Glutamatergic neuron (in vitro differentiated cells): ENCODE data around the gene COX17. TPM values are rescaled to one million over a fixed set of nuclear protein-coding genes. Genes with fewer than 3 reads are reported as not detected.

Source experiments
- DNase-seq: peaks from one replicate; pipeline ENCODE4 v3.0.0; 2022
- H3K27ac Mint-ChIP-seq: one replicate; pipeline ENCODE4 v1.8.0; 2020; ENCODE audit warnings: mild to moderate bottlenecking, mixed read lengths, inconsistent platforms; ENCODE audit not compliant: unreplicated experiment
- H3K27me3 Mint-ChIP-seq: one replicate; pipeline ENCODE4 v1.8.0; 2020; ENCODE audit warnings: mild to moderate bottlenecking, moderate library complexity, mixed read lengths, inconsistent platforms; ENCODE audit not compliant: unreplicated experiment
- H3K36me3 Mint-ChIP-seq: one replicate; pipeline ENCODE4 v1.8.0; 2020; ENCODE audit warnings: mild to moderate bottlenecking, mixed read lengths, inconsistent platforms; ENCODE audit not compliant: unreplicated experiment
- H3K4me1 Mint-ChIP-seq: one replicate; pipeline ENCODE4 v1.8.0; 2020; ENCODE audit warnings: mild to moderate bottlenecking, low read depth, mixed read lengths, inconsistent platforms; ENCODE audit not compliant: unreplicated experiment
- H3K4me3 Mint-ChIP-seq: one replicate; pipeline ENCODE4 v1.8.0; 2020; ENCODE audit warnings: mild to moderate bottlenecking, mixed read lengths, inconsistent platforms; ENCODE audit not compliant: unreplicated experiment
- H3K9me3 Mint-ChIP-seq: one replicate; pipeline ENCODE4 v1.8.0; 2020; ENCODE audit warnings: mild to moderate bottlenecking, moderate library complexity, mixed read lengths, inconsistent platforms; ENCODE audit not compliant: unreplicated experiment
- CTCF ChIP-seq: fragments of 200-600 bp; sonication (generic); IDR thresholded peaks from one replicate; pipeline ENCODE4 v1.5.0; 2021; ENCODE audit not compliant: partially characterized antibody, unreplicated experiment
- total RNA-seq: library from RNA; stranded (reverse); fragmentation: NEBNext Ultra II Directional; extraction: Animal tissue kit (Norgen Biotek cat#: 25700); gene quantifications from one replicate; pipeline ENCODE4 v1.2.1, GENCODE V29; 2021; ENCODE audit not compliant: unreplicated experiment

Gene COX17
- total RNA-seq, 1 donor from 2014 or later, result 38.0 TPM

- Mint-ChIP-seq H3K4me1 (peaks cover 6% of the 10 kb centered on the region), H3K4me3 (peak overlapping the region; percentile 88), H3K27ac (peak overlapping the region; percentile 18), H3K9me3 (peaks cover 5% of the 10 kb centered on the region), H3K27me3 (no peaks in the 10 kb centered on the region), H3K36me3 (no peaks in the 10 kb centered on the region)
- no peak for DNase-seq
- no peak for TF ChIP-seq CTCF
Measured at GRCh38 chr3:119675188-119675874, 1.9 kb downstream of the COX17 start.

- H3K9me3 Mint-ChIP-seq, result peaks cover 5% of the 10 kb centered on the region
- no peak overlapping the region for H3K4me3 Mint-ChIP-seq
- H3K4me1 Mint-ChIP-seq, result peaks cover 6% of the 10 kb centered on the region
- no peaks in the 10 kb centered on the region for H3K36me3 Mint-ChIP-seq
- no peaks in the 10 kb centered on the region for H3K27me3 Mint-ChIP-seq
- H3K27ac Mint-ChIP-seq, result no peak overlapping the region
- DNase-seq, result no peak
- no peak for TF ChIP-seq CTCF
Measured at GRCh38 chr3:119673875-119674274, 3.3 kb downstream of the COX17 start.

- Mint-ChIP-seq H3K4me1 (peaks cover 6% of the 10 kb centered on the region), H3K27me3 (no peaks in the 10 kb centered on the region), H3K9me3 (peaks cover 4% of the 10 kb centered on the region), H3K4me3 (no peak overlapping the region), H3K27ac (no peak overlapping the region), H3K36me3 (no peaks in the 10 kb centered on the region)
- TF ChIP-seq CTCF, result no peak
- no peak for DNase-seq
Measured at GRCh38 chr3:119672776-119673175, 4.4 kb downstream of the COX17 start.

GRCh38 chr3:119669906-119670570 lies 7.2 kb downstream of the COX17 start:
- Mint-ChIP-seq H3K4me3 (no peak overlapping the region), H3K4me1 (no peaks in the 10 kb centered on the region), H3K9me3 (no peaks in the 10 kb centered on the region), H3K27ac (no peak overlapping the region), H3K27me3 (no peaks in the 10 kb centered on the region), H3K36me3 (no peaks in the 10 kb centered on the region)
- no peak for TF ChIP-seq CTCF
- DNase-seq, result no peak

- no peak for DNase-seq
- no peaks in the 10 kb centered on the region for H3K4me1 Mint-ChIP-seq
- H3K4me3 Mint-ChIP-seq, result no peak overlapping the region
- no peaks in the 10 kb centered on the region for H3K27me3 Mint-ChIP-seq
- TF ChIP-seq CTCF, result no peak
- no peaks in the 10 kb centered on the region for H3K36me3 Mint-ChIP-seq
- H3K27ac Mint-ChIP-seq, result no peak overlapping the region
- H3K9me3 Mint-ChIP-seq, result no peaks in the 10 kb centered on the region
Measured at GRCh38 chr3:119665954-119666559, 11.1 kb downstream of the COX17 start.
